ENCODE results near the gene SAXO1. TPM values are rescaled to one million over a fixed set of nuclear protein-coding genes. Genes with fewer than 3 reads are reported as not detected.

Gene SAXO1
- total RNA-seq, 1 experiment from 2014 or later, result not detected

GRCh38 chr9:18989865-18990264, 43.1 kb downstream of the SAXO1 start (continued):
- TF ChIP-seq YY1 (IDR thresholded peaks at IDR 0.05; ENCODE audit: extremely low read depth, insufficient replicate concordance, low read depth, low read length) (no peak), SIN3A (IDR thresholded peaks at IDR 0.05; ENCODE audit: low read depth) (no peak), CEBPB (IDR thresholded peaks at IDR 0.05; ENCODE audit: low read depth) (no peak), CBX3 (IDR thresholded peaks at IDR 0.05; ENCODE audit: low read depth) (no peak), ATF3 (IDR thresholded peaks at IDR 0.05) (no peak), SRF (IDR thresholded peaks at IDR 0.05; ENCODE audit: low read depth) (no peak), JUND (IDR thresholded peaks at IDR 0.05) (no peak)
- TF ChIP-seq, protein P1, sequence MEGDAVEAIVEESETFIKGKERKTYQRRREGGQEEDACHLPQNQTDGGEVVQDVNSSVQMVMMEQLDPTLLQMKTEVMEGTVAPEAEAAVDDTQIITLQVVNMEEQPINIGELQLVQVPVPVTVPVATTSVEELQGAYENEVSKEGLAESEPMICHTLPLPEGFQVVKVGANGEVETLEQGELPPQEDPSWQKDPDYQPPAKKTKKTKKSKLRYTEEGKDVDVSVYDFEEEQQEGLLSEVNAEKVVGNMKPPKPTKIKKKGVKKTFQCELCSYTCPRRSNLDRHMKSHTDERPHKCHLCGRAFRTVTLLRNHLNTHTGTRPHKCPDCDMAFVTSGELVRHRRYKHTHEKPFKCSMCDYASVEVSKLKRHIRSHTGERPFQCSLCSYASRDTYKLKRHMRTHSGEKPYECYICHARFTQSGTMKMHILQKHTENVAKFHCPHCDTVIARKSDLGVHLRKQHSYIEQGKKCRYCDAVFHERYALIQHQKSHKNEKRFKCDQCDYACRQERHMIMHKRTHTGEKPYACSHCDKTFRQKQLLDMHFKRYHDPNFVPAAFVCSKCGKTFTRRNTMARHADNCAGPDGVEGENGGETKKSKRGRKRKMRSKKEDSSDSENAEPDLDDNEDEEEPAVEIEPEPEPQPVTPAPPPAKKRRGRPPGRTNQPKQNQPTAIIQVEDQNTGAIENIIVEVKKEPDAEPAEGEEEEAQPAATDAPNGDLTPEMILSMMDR (IDR thresholded peaks at IDR 0.05 in 2 of 3, conservative IDR thresholded peaks at IDR 0.05 in 1 of 3; ENCODE audit: borderline replicate concordance in 1 of 3, insufficient read depth in 1 of 3, low read depth in 2 of 3, low read length in 2 of 3), result no peak
- TF ChIP-seq, protein P2, sequence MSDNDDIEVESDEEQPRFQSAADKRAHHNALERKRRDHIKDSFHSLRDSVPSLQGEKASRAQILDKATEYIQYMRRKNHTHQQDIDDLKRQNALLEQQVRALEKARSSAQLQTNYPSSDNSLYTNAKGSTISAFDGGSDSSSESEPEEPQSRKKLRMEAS (IDR thresholded peaks at IDR 0.05), result no peak

- intact Hi-C loops (cut with micrococcal nuclease), result no loop called here
- ATAC-seq (no peak), DNase-seq (ENCODE audit: low read depth, low spot score) (no peak)
- TF ChIP-seq SIN3A (IDR thresholded peaks at IDR 0.05; ENCODE audit: low read depth) (no peak), RAD21 (IDR thresholded peaks at IDR 0.05; ENCODE audit: low read depth) (no peak), POLR2A (IDR thresholded peaks at IDR 0.05; ENCODE audit: borderline replicate concordance, extremely low read depth, insufficient read depth, insufficient read length) (no peak), YY1 (IDR thresholded peaks at IDR 0.05; ENCODE audit: extremely low read depth, insufficient replicate concordance, low read depth, low read length) (no peak), FOSL1 (IDR thresholded peaks at IDR 0.05; ENCODE audit: low read depth) (no peak), ZNF274 (IDR thresholded peaks at IDR 0.05; ENCODE audit: low read depth, low read length) (no peak)
- Histone ChIP-seq H3K9ac (ENCODE audit: low read length) (no peak overlapping the region), H4K20me1 (ENCODE audit: insufficient read depth) (no peaks in the 10 kb centered on the region), H3K4me1 (ENCODE audit: control insufficient read depth in 1 of 2, insufficient read depth in 2 of 2, low read length in 2 of 2) (no peaks in the 10 kb centered on the region), H3K4me2 (ENCODE audit: low read length) (no peak overlapping the region), H3K79me2 (ENCODE audit: insufficient read depth, low read length) (no peaks in the 10 kb centered on the region), H3K4me3 (replicated peaks in 1 of 2; ENCODE audit: low read depth in 1 of 2, low read length in 2 of 2) (no peak overlapping the region), H3K27ac (ENCODE audit: low read depth, low read length) (no peak overlapping the region), H3K36me3 (ENCODE audit: control insufficient read depth in 1 of 2, insufficient read depth in 2 of 2, low read length in 2 of 2) (no peaks in the 10 kb centered on the region), H3K9me2 (ENCODE audit: insufficient read depth) (no peaks in the 10 kb centered on the region), H3K9me3 (ENCODE audit: control insufficient read depth in 1 of 2, insufficient read depth in 1 of 2, low read depth in 1 of 2, low read length in 2 of 2) (no peaks in the 10 kb centered on the region), H2AFZ (ENCODE audit: low read depth, low read length, poor library complexity, severe bottlenecking) (no peak overlapping the region), H3K27me3 (ENCODE audit: insufficient read depth, low read length) (peaks cover 10% of the 10 kb centered on the region)
- POLR2A ChIA-PET, result no interaction called here
- RAD21 ChIA-PET (ENCODE audit: low non-redundant PET in 1 of 2, low total read pairs in 2 of 2, uncharacterized antibody in 2 of 2, unreplicated experiment in 2 of 2), result no interaction called here
- no TSS peak for BruUV-seq (replicated peaks)
- CTCF ChIA-PET, result no interaction called here
Observed at GRCh38 chr9:18989097-18989496, 43.9 kb downstream of the SAXO1 start.

All from HCT116 (cell line).